Endometrial microvascular endothelial cells (primary cell): Measurements from ENCODE around the gene PTPRT. TPM values are rescaled to one million over a fixed set of nuclear protein-coding genes. Genes with fewer than 3 reads are reported as not detected.

Experiments
- in situ Hi-C: cut with HindIII; loops from 2 replicates; pipeline ENCODE4 v1.10.0; 2017; ENCODE audit warnings: low sequenced_read_pairs, low pct_unique_long_range_greater_than_20kb; ENCODE audit errors: inconsistent ontology term
- total RNA-seq: library from RNA; depleted of rRNA; stranded (reverse); fragments of >200 nt; gene quantifications from one replicate; pipeline ENCODE4 v1.2.3, GENCODE V29; 2015; ENCODE audit errors: inconsistent ontology term

Gene PTPRT
- total RNA-seq, 1 donor from 2014 or later: not detected

GRCh38 chr20:42067596-42067995 lies 1122.1 kb downstream of the PTPRT start:
- in situ Hi-C loops: no loop called here

GRCh38 chr20:42067174-42067573 lies 1122.5 kb downstream of the PTPRT start:
- in situ Hi-C loops: no loop called here

- in situ Hi-C loops: no loop called here
Measured at GRCh38 chr20:42063141-42063540, 1126.6 kb downstream of the PTPRT start.

- in situ Hi-C loops: no loop called here
Measured at GRCh38 chr20:42053350-42053749, 1136.4 kb downstream of the PTPRT start.

GRCh38 chr20:42051921-42052320 lies 1137.8 kb downstream of the PTPRT start:
- in situ Hi-C loops: no loop called here

GRCh38 chr20:42046371-42047085 lies 1143.2 kb downstream of the PTPRT start:
- in situ Hi-C loops: no loop called here

- in situ Hi-C loops: no loop called here
Measured at GRCh38 chr20:42043921-42044320, 1145.8 kb downstream of the PTPRT start.

GRCh38 chr20:42041000-42041565 lies 1148.6 kb downstream of the PTPRT start:
- in situ Hi-C loops: no loop called here

- in situ Hi-C loops: no loop called here
Measured at GRCh38 chr20:42027746-42028268, 1161.9 kb downstream of the PTPRT start.

GRCh38 chr20:42026599-42026998 lies 1163.1 kb downstream of the PTPRT start:
- in situ Hi-C loops: no loop called here

- in situ Hi-C loops: no loop called here
Measured at GRCh38 chr20:42024653-42025052, 1165.1 kb downstream of the PTPRT start.
